Renal cortical epithelial cell (primary cell): Measurements from ENCODE around the gene SDSL. TPM values are rescaled to one million over a fixed set of nuclear protein-coding genes. Genes with fewer than 3 reads are reported as not detected.

Experiments used
- DNase-seq: peaks from one replicate; pipeline ENCODE4 v3.0.0-alpha.2; 2011; ENCODE audit warnings: low read depth
- total RNA-seq: library from RNA; depleted of rRNA; stranded (reverse); fragments of >200 nt; gene quantifications from 2 replicates; pipeline ENCODE4 v1.2.3, GENCODE V29; 2014

The SDSL gene
- total RNA-seq, 1 donor from 2014 or later, result 10.1 TPM

DNA sequence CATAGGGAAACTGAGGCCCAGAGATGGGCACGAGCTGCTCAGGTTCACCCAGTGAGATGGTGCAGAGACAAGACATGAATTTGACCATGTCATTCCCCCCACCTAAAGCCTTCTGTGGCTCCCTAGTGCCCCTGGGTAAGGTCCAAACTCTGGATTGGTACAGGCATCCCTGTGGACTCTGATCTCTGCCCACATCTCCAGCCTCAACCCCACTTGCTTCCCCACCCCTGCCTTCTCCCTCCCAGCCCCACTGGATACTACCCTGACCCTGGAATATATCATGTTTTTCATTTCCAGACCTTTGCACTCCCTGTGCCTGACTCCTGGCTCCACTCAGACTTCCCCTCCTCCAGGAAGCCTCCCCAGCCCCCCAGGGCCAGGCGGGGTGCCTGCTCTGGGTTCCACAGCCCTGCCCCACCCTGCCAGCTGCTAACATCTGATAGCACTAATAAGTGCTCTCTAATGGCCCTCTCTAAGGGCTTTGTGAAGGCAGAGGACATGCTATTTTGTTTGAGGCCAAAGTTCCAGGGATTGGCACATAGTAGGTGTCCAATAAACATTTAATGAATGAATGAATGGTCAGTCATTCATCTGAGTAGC lies 1.1 kb upstream of the SDSL start:
- no peak for DNase-seq

DNA sequence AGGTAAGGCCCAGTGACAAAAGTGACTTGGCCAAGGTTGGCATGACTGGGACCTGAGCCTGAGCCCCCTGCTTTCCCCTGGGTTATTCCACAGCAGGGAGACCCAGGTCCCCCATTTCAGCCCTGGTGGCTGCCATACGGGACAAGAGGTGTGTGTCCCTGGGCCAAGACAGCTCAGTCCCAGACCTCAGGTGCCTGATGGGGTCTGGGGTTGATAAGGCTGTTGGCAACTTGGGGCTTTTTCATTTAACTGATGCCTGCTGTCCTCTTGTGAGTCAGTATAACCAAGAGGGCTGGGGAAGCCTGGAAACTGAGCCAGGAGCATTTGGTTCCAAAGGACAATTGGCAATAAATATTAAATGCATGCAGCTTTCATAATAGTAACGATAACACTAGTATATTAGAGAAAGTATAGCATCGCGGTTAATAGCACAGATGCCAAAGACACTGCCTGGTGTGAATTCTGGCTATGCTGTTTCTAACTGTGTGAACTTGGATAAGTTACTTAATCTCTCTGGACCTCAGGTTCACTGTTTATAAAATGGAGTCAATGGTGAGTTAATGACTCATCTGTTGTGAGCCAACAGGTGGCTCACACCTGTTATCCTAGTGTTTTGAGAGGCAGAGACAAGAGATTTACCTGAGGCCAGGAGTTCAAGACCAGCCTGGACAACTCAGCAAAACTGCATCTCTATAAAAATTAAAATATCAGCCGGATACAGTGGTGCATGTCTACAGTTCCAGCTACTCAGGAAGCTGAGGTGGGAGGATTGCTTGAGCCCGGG lies 898 bp downstream of the SDSL start:
- no peak for DNase-seq

DNA sequence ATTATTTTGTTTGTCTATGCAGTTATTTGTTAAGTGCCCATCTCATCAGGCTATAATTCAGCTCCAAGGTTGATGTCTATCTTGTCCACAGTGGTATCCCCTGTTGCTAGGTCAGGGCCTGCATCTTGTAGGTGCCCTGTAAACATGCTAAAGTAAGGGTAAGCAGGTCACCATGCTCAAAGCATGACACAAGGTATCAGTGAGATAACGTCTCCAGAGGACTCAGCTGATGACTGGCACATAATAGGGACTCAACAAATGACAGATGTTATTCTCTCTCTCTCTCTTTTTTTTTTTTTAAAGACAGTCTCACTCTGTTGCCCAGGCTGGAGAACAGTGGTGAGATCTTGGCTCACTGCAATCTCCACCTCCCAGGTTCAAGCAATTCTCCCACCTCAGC lies 2.3 kb downstream of the SDSL start:
- DNase-seq, result no peak

DNA sequence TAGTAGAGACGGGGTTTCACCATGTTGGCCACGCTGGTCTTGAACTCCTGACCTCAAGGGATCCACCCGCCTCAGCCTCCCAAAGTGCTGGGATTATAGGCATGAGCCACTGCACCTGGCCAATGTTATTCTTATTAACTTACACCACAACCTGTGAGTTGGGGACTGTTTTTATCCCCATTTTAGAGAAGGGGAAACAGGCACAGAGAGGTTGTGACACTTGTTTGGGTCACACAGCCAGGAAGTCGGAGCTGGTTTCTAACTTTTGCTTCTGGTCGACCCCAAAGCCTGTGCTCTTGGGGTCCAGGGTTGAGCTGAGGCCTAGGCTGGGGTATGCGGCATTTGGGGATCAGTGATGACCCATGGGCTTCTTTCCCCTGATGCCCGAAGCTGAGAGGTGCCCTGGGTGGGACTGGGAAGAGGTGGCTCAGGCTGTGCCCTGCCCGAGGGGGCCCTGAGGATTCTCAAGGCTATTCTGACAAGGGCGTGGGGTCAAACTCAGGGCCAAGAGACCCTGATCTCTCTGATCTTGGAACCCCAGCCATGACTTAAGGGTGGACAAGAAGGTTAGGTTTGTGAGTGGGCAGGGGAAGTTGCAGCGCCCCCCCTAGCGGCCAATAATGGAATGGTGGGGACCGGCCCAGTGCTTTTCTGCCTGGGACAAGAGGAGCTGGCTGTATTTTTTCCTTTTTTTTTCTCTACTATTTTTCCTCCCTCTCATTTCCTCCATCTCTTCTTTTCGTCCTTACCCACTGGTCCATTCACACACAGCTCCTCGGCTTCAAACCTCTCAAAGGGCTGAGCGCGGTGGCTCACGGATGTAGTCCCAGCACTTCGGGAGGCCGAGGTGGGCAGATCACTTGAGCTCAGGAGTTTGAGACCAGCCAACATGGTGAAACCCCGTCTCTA lies 3.0 kb downstream of the SDSL start:
- peak; percentile 24 for DNase-seq

DNA sequence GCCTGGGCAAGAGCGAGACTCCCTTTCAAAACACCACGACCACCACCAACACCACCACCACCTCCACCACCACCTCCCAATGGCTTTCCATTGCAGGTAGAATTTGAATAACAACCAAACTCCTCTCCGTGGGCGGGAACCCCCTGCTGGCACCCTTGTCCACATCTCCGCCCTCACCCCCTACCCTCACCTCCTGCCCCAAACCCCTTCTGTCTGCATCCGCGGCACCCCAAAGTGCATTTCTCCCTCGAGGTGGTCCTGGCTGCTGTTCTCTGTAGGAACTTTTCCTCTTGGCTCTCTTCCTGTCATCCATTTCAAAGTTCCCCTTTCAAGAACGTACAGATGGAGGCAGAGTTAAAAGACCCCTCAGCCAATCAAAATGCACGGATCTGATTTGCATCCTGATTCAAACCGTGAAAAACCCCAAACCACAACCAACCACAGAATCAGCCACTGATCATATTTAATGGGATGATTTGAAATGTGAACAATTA lies 3.8 kb downstream of the SDSL start:
- no peak for DNase-seq

DNA sequence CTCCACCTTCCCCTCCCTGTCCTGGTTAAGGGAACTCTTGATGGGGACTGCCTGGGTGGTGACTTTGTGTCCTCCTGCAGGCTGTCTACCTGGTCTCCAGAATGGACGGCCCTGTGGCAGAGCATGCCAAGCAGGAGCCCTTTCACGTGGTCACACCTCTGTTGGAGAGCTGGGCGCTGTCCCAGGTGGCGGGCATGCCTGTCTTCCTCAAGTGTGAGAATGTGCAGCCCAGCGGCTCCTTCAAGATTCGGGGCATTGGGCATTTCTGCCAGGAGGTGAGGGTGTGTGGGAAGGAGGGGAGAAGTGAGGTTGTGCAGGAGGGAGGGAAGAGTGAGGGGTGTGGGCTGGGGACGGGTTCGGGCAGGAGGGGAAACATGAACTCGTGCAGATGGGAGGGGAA lies 5.7 kb downstream of the SDSL start:
- DNase-seq, result no peak

DNA sequence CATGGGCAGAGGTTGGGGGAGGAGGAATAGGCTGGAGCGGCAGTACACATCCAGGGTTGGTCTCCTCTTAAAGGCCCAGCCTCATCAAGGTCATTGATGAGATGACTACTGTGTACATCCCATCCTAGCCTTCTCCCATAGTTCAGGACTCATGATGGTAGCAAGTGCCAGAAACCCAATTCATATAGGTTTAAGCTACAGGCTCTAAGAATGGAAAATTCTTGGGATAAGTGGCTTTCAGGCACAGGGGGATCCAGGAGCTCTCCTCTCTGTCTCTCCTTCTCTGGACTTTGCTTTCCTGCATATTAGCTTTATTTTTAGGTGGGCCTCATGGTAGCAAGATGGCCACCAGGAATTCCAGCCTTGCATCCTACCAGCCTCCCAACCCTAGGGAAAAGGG lies 6.3 kb downstream of the SDSL start:
- no peak for DNase-seq

DNA sequence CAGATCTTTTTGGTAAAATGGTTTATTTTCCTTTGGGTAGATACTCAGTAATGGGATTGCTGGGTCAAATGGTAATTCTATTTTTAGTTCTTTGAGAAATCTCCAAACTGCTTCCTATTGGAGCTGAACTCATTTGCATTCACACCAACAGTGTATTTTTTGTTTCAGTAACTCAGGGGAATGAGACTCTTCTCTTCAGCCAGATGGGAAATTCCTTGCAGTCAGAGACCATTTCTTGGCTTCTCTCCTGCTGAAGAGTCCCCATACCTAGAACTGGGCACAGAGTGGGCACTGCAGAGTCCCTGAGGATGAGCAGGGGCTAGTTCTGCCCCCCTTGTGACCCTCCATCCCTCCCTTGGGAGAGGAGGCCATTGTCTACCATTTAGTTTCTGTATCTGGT lies 10.8 kb downstream of the SDSL start:
- DNase-seq, result peak; percentile 64

DNA sequence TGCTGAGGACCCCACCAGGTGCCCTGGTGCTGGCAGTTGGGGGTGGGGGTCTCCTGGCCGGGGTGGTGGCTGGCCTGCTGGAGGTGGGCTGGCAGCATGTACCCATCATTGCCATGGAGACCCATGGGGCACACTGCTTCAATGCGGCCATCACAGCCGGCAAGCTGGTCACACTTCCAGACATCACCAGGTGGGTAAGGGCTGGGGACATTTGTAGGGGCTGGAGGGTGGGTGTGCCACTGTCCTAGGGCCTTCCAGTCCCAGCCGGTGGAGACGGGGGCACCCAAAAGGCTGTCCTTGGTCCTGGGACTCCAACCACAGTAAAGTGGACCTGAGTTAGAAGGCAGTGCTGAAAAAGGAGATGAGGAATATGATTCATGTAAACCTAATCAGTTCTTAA lies 13.2 kb downstream of the SDSL start:
- DNase-seq, result no peak

DNA sequence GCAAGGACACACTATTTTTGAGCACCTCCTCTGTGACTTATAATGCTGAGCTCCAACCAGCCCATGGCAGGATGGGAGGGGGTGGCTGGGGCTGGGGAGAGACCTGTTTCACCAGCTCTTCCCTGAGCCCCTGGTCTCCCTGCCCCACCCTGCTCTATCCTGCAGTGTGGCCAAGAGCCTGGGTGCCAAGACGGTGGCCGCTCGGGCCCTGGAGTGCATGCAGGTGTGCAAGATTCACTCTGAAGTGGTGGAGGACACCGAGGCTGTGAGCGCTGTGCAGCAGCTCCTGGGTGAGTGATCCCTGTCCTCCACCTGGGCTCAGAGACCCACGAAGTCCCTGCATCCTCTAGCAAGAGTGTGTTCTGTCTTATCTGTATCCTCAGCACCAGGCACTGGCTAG lies 14.4 kb downstream of the SDSL start:
- no peak for DNase-seq

DNA sequence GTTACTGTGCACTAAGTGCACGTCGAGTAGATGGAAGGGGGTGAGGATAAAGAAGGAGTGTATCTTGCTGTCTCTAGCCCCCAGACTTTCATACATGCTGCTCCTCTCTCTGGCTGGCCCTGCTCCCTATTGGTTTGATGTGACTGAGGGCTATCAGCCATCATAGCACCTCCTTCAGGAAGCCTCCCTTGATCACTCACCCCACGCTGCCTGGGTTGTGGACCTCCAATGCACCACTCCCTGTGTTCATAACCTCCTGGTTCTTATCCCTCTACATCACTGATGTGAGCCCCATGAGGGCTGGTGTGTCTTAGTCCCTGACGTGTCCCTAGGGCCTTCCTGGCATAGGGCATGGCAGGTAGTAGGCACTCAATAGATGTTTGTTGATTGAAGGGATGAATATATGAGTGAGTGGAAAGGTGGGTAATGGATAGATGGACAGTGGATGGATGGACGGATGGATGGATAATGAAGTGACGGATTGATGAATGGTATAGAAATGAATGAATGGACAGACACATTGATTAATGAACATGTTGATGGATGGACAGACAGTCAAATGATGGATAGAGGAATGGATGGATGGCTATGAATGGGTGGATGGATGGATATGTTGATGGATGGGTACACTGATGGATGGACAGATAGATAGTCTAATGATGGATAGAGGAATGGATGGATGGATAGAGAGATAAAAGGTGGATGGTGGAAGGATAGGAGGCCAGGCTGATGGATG lies 15.0 kb downstream of the SDSL start:
- no peak for DNase-seq

DNA sequence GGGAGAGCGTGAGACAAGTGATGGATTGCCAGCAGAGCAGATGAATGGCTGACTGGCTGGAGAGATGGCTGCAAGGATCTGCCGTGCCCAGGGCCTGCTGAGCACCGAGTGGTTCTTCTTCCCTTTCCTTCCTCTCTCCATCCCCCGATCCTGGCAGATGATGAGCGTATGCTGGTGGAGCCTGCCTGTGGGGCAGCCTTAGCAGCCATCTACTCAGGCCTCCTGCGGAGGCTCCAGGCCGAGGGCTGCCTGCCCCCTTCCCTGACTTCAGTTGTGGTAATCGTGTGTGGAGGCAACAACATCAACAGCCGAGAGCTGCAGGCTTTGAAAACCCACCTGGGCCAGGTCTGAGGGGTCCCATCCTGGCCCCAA lies 15.5 kb downstream of the SDSL start:
- DNase-seq, result no peak

DNA sequence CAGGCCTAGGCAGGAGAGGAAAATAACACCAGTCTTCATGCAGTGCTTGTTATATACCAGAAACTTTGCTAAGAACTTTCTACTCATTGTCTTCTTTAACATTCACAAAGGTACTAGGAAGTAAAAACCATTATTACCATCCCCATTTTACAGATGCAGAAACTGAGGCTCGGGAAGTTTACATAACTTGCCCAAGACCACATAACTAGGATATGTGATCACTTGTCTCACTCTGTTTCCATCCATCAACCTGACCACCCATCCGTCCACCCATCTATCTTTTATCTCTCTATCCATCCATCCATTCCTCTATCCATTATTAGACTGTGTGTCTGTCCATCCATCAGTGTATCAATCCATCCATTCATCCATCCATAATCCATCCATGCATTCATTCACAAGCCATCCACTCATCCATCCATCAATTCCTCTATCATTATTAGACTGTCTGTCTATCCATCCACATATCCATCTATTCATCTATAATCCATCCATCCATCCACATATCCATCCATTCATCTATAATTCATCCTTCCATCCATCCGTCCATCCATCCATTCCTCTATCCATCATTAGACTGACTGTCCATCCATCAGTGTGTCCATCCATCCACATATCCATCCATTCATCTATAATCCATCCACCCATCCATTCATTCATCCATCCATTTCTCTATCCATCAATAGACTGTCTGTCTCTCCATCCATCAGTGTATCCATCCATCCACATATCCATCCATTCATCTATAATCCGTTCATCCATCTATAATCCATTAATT lies 16.5 kb downstream of the SDSL start:
- no peak for DNase-seq

DNA sequence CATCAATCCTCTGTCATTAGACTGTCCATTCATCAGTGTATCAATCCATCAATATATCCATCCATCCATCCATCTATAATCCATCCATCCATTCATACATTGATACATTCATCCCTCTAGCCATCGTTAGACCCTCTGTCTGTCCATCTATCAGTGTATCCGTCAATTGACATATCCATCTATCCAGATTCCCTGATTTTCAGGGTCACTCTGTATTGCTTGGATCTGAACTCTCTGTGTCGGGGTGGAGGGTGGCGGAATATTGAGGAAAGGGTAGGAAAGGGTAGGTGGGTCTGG lies 17.1 kb downstream of the SDSL start:
- no peak for DNase-seq

DNA sequence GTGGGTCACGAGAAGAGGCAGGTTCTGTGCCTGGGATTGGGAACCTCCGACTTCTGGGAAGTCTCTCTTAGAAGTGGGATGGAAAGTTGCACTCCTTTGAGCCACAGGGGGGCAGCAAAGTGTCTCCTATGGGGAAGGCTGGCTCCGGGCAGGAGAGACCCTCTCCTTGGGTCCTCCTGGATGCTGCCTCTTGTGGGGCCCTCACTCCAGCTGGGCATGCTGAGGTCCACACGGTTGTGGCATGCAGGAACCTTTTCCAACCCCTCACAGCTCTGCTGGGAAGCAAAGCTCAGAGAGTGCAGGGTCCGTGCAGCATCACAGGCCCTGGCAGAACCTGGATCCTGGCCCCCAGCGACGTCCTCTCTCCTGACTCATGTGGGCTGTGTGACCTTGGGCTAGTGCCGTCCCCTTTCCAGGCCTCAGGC lies 17.4 kb downstream of the SDSL start:
- no peak for DNase-seq

DNA sequence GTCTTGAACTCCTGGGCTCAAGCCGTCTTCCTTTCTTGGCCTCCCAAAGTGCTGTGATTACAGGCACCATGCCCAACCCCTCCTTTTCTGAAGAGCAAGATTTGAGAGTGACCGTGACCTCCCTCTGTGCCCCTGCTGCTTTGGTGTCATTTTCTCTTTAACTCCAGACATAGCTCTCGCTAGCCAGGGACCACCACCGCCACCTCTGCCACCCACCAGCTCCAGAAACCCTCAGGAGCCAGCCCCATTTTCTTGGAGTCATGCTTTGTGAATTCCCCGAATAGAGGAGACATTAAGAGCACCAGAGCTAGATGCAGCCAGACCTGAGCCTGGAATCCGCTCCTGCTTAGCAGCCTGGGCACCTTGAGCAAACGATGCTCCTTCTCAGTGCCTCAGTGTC lies 18.2 kb downstream of the SDSL start:
- DNase-seq, result no peak

DNA sequence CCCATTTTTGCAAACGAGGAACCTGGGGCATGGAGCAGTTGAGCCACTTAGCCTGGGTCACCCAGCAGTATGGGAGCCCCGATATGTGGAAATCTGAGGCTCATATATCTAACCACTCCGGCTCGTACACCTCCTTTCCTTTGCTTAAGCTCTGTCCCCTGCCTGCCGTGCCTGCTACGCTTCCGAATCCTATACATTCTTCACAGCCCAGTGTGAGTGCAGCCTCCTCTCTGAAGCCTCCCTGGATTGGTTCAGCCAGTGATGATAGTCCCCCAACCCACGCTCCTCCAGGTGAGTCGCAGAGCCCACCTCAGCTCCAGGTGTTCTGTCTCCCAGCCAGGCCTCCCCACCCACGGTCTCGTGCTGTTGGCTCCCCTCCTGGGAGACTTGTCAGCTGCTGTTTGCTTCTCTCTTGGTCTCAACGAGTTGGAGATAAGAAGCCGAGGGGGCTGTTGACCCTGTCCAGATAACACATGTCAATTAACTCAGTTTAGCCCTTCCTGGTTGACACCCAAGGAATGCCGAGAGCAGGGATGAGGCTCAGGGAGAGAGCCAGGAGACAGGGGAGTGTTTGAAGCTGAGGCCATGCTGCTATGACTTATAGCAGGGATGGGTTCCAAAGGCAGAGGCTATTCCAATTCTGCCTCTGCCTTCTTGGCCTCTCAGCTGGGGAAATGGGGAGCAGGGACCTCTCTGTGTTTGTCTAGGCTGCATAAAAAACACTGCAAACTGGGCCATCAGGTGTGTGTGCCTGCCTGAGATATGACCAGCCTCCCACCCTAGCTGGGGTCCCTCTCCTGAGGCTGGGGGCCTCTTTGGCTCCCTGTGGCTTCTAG lies 19.0 kb downstream of the SDSL start:
- DNase-seq, result no peak

DNA sequence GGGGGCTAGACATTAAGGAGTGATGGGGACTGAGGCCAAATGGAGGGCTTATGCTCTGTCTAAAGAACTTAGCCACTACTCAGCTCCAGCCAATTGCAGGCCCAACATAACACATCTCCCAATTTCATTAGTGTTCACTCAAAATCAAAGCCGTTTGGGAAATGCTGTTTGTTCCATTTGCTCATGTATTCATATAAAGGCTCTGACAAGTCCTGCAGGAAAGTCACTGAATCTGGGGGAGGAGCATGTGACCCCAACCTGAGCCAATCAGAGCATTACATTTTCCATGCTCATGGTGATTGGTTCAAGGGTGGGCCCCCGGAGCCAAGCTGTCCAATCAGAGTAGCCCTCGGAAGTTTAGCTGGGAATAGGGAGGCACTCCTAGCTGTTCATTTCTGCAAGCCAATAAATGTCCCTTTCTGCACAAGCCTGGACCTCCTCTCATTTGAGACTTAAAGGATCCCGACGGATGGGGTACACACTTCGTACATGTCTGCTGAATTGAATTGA lies 20.9 kb downstream of the SDSL start:
- no peak for DNase-seq

DNA sequence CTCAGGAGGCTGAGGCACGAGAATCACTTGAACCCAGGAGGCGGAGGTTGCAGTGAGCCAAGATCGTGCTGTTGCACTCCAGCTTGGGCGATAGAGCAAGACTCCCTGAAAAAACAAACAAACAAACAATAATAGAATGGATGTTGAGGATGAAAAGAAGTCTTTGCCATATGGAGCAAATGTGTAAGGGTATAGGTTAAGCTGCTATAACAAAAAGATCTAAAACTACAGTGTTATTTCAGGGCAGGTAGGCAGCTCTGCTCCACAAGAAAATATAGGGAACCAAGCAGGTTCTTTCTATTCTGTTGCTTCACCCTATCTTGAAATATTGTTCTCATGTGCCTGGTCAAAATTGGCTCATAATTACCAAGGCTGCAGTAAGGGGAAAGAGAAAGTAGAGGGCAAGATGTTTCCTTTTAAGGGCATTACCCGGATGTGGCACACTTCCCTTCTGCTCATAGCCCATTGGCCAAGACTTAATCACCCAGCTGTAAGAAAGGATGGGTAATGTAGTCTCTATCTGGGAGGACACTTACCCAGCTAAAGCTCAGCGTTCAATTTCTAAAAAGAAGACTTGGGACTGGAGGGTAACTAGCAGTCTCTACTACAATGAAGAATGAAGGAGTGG lies 23.5 kb downstream of the SDSL start:
- DNase-seq, result no peak

DNA sequence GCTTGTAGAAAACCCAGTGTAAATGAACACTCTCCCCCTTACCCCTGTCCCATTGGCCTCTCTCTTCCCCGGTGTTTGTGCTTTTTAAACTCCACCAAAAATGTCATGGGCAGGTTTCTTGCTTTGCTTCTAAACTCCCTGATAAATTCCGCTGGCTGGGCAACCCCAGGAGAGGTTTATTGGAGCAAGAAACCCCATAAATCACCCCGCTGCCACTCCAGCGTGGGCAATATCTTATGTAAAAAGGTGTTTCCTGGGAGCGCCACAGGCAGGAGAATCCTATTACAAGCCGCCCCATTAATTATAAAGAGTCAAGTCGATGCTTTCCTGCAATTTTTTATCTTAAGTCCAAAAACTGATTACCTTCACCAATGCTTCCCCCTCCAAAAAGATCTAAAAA lies 26.7 kb downstream of the SDSL start:
- DNase-seq, result no peak
